GM21576 (cell line): ENCODE measurements around the gene RAB1A.

Experiments used
- ATAC-seq: cut with Tn5 transposase; IDR thresholded peaks from one replicate; pipeline ENCODE4 v1.9.1; 2021; ENCODE audit warnings: mild to moderate bottlenecking, moderate library complexity; ENCODE audit not compliant: unreplicated experiment

The RAB1A gene

DNA sequence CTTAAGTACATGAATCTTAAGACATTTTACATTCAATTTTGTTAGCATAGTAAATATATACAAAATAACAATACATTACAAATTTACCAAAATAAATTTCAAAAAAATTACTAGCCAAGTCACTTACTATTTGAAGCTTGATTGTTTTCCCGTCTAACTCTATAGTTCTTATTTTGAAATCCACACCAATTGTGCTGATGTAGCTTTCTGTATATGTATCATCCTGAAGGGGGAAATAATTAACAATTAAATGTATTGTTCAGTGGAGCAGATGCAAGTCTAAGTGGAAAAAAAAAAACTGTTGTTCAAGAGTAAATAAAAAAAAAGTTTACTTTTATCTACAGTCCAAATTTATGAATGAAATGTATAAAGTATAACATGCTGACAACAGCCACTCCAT is 32.1 kb downstream of the RAB1A start:
- no peak for ATAC-seq

DNA sequence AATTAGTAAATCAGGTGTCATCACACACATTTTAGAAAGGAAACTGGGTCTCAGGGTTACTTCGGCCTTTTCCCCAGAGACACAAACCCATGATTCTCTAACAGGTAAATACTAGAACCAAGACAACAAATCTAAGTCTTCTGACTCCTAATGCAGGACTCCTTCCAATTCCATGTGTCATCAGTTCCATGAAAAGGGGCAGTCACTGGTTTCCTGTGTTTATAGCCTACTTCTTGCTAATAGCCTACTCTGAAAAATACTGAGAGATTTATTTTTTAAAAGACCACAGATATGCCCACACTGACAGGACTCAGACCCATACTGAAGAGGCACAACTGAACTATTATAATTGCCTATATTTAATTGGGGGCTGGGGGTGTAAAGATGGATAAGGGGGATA is 33.0 kb downstream of the RAB1A start:
- ATAC-seq = no peak

DNA sequence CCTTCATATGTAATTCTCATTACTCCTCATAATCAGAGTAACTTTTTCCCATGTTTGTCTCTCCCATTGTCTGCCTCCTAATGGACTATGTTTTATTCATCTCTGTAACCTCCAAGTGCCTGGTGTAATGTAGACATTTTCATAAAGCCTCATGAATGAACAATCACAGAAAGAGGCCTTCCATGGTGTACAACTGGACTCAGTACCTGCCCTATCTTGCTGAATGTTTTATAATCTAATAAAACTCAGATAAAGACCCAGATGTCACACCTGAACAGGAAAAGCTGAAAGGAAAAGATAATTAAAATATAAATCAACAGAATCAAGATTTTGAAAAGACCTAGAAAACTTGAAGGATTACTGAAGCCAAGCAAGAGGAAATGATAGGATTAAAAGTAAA is 36.7 kb downstream of the RAB1A start:
- ATAC-seq = no peak

GRCh38 chr2:65092791-65093190 is 37.1 kb downstream of the RAB1A start:
- ATAC-seq = no peak

GRCh38 chr2:65085148-65085547 is 44.8 kb downstream of the RAB1A start:
- no peak for ATAC-seq

- no peak for ATAC-seq
Measured at GRCh38 chr2:65081232-65081685, 48.6 kb downstream of the RAB1A start.

- no peak for ATAC-seq
Measured at GRCh38 chr2:65079017-65079416, 50.9 kb downstream of the RAB1A start.

DNA sequence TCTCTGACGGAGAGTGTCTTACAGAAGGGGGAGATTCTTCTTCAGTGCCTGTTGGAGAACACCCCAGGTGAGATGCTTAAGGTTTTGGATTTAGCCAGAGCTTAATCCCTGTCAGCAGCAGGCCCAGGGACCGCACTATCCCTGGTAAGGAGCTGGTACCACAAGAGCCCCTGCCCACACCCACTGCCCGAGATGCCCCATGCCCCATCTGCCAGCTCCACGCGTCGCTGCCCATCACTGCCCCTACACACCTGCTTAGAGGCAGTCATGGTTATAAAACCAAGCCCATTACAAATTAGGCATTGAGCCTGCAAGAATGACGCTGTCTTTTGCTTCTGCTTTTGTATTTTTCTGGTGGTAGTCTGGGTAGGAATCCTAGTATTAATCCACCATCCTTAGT is 52.0 kb downstream of the RAB1A start:
- ATAC-seq = no peak

- ATAC-seq = no peak
Measured at GRCh38 chr2:65076345-65076710, 53.6 kb downstream of the RAB1A start.

DNA sequence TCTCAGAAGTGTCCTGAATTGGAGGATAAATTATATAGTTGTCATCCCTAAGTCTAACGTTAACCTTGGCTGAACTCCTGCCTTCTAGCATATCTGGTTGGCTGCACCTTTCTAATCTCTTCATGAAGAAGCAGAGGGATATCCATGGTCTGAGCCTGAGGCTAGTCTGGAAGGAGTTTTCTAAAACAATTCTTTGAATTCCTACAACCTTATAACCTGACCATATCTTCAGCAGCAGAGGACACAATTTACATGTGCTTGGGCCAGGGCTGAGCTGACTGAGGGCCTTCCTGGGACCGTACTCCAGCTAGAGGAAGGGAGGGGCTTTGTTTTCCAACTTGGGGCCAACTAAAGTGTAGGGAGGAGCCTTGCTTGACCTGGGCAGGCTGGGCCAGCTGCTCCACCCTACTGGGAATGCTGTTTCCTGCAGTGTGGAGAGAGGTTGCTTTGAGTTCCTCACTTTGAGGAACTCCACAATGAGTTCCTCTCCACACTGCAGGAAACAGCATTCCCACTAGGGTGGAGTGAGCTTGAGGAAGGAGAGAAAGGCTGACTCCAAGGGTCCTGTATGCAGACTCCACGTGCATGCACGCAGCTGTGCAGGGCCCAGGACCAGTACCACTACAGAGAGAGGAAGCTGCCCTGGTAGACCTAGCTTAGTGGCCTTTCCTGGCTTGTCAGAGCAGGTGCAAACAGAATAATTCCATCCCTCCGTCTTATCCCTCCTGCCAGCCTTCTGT is 54.1 kb downstream of the RAB1A start:
- ATAC-seq = no peak

- no peak for ATAC-seq
Measured at GRCh38 chr2:65075176-65075575, 54.7 kb downstream of the RAB1A start.

DNA sequence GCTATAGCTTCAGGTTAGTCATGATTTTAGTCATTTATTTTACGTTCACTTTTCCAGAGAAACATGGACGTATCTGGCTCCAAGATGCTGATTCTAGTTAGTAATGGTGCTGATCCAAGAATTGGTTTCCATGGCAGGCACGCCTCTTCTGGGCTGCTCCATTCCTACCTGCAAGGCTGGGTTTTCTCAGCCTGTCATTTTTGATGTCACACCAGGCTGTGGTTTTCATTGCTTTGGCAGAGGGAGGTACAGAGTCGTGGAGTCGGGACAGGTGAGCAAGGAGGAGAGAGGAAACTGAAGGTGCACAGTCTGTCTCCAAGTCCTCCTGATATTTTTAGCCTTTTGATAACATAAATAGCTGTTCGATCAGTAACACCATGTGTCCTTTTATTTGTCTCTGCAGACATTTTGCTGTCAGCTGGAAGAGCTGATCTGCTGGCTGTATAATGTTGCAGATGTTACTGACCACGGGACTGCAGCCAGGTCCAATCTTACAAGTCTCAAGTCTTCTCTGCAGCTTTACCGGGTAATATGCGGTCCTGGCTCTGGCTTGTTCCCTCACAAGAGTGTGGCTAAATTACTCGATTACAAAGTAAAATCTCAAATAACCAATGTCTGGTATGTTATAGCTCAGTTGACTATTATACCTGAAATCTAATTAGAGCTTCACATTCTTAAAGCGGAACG is 55.9 kb downstream of the RAB1A start:
- no peak for ATAC-seq

DNA sequence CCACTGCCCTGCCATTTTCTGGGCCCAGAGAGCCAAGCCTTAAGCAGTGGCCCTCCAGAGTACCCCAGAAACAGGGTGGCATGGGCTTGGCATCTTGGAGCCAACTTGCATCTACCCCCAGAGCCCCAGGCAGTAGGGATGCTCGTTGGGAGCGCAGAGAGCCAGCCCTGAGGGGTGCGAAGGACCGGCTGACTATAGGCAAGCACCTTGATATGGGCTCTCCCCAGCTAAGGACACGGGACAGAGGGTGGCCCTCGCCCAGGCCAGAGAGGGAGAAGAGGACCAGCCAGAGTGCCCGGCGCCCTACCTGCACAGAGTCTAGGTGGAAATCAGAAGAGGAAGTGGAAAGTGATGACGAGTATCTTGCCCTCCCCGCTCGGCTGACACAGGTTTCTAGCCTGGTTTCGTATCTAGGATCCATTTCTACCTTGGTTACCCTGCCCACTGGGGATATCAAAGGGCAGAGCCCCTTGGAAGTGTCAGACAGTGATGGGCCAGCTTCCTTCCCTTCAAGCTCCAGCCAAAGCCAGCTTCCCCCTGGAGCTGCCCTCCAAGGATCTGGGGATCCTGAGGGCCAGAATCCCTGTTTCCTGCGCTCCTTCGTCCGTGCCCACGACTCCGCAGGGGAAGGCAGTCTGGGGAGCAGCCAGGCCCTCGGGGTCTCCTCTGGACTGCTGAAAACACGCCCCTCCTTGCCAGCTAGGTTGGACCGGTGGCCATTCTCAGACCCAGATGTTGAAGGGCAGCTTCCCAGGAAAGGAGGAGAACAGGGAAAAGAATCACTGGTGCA is 57.5 kb downstream of the RAB1A start:
- ATAC-seq = no peak

GRCh38 chr2:65071499-65072180 is 58.3 kb downstream of the RAB1A start:
- no peak for ATAC-seq

DNA sequence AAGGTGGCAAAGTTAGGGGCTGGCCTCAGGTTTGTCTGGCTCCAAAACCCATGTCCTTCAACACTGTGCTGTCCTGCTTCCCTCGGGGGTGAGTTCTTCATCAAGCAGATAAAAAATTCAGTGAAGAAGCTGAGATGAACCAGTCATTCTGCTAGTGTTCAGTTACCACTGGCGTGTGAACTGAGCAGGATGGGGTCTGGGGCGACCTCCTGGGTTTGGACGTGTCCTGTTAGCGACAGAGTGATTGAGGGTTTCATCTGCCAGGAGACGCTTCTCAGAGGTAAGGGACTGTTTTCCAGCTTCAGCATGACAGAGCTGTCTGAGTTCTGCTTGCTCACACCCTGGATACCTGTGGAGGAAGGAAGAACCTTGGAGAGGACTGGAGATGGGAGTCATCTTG is 59.0 kb downstream of the RAB1A start:
- ATAC-seq = no peak

GRCh38 chr2:65070172-65070830 is 59.6 kb downstream of the RAB1A start:
- no peak for ATAC-seq

GRCh38 chr2:65069439-65069824 is 60.5 kb downstream of the RAB1A start:
- ATAC-seq = no peak

DNA sequence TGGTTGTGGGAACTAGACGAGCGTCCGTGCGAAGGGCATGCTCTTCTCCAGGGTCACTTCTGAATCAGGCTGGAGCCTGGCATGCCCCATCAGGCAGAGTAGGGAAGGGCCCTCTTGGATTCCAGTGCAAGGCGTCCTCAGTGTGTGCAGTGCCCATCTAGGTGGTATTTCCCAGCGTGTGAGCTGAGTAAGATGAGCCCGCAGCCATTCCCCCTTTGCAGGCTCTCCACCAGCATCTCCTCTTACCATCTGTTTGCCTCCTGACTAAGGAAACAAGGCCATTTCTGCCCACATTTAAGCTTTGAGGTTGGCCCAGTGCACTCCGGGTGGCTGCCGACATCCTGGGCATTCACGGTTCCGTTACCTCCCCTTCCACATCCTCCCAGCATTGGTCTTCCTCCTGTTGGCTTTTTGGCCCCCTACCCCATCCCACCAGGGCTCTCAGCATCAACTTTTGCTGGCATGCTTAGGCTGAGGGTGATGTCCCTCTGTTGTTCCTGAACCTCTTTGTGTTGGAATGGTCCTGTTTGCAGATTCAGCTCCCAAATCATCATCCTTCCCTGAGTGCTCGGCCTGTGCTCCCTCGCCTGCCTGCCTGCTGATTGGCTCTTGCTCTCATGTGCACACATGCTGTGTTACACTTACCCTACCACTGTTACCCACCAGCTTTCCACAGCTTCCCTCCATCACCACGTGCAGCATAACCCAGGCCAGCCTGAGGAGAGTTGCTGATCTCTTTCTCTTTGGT is 61.9 kb downstream of the RAB1A start:
- ATAC-seq = no peak

DNA sequence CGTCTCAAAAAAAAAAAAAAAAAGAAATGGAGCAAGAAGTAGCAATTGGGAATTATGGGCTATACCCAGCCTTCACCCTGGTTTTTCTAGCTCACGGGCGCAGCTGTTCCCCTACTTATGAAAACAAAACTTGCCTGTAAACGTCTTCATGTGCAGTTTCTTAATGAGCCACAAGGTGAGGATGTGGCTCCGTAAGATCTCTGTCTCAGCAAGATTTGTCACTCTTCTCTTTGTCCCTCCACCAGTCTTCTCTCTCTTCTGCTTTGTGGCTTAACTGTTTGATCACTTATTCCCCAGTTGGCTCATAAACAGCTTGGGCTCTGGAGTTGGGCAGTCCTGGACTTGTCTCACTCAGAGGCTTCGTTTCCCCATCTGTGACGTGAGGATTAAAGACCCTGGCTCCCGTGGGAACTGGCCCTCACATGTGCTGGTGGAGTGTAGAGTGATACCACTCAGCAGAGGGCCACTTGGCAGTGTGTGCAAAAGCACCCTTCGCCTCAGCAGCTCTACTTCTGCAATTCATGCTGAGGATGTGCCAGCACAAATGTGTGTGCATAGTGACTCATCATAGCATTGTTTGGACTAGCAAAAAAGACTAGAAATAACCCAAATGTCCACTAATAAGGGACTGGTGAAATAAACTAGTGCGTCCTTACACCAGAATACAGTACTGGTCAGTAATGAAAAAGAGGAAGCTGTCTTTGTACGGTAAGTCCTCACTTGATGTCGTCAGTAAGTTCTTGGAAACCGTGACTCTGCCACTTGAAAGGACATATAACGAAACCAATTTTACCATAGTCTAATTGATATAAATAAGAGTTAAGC is 65.0 kb downstream of the RAB1A start:
- peak; percentile 80 for ATAC-seq
